B cell (primary cell): Measurements from ENCODE around the gene FBXL14. TPM values are rescaled to one million over a fixed set of nuclear protein-coding genes. Genes with fewer than 3 reads are reported as not detected.
A peak's percentile ranks its signal among the peaks of the same experiment; 100 is the strongest.

Experiments used
- ATAC-seq: fragments of 200-7000 bp; cut with Tn5 transposase; one replicate; pipeline ENCODE4 v1.10.0; 2021; ENCODE audit warnings: low read depth, mild to moderate bottlenecking, moderate number of reproducible peaks, moderate library complexity
- CTCF ChIA-PET: fragments of 350-600 bp; sonication (Branson Sonifier 250); formaldehyde crosslinking; loops from one replicate; lab custom pipeline; 2021; ENCODE audit warnings: antibody characterized with exemption, inconsistent platforms; lab: Charles Lee
- POLR2A ChIA-PET: fragments of 350-600 bp; sonication (Branson Sonifier 250); formaldehyde crosslinking; loops from one replicate; lab custom pipeline; 2021; ENCODE audit warnings: antibody characterized with exemption; lab: Charles Lee
- DNase-seq: peaks from one replicate; pipeline ENCODE4 v3.0.0; 2013
- H2AFZ ChIP-seq: 2 replicates; pipeline ENCODE4 v1.6.1; 2012; ENCODE audit warnings: mild to moderate bottlenecking, low read depth, low read length; ENCODE audit not compliant: insufficient read depth, poor library complexity, severe bottlenecking
- H3K27ac ChIP-seq, 2 donors: 1 replicate in 1 of 2; 2 replicates in 1 of 2; pipeline ENCODE4 v1.5.1; 2012 to 2013; ENCODE audit warnings: low read length in 2 of 2, mild to moderate bottlenecking in 2 of 2, moderate library complexity in 1 of 2
- H3K27me3 ChIP-seq, 4 experiments: fragments of 200-600 bp in 1 of 4; sonication (generic) in 1 of 4; replicated peaks in 1 of 4; 1 replicate in 2 of 4; 2 replicates in 2 of 4; pipeline versions ENCODE4 v1.6.1 to v1.7.0; 2013 to 2016; ENCODE audit warnings: low read length in 3 of 4, mild to moderate bottlenecking in 2 of 4, mixed read lengths in 1 of 4, moderate library complexity in 1 of 4; ENCODE audit not compliant: insufficient read depth in 4 of 4, control insufficient read depth in 3 of 4; ENCODE audit errors: control extremely low read depth in 1 of 4
- H3K36me3 ChIP-seq, 2 experiments: replicated peaks in 1 of 2; 1 replicate in 1 of 2; 2 replicates in 1 of 2; pipeline versions ENCODE4 v1.6.1 to v1.7.1; 2013; ENCODE audit warnings: low read length in 1 of 2; ENCODE audit not compliant: insufficient read depth in 2 of 2, control insufficient read depth in 1 of 2; ENCODE audit errors: control extremely low read depth in 1 of 2, extremely low read depth in 1 of 2
- H3K4me1 ChIP-seq, 2 donors: fragments of 200-600 bp in 1 of 2; sonication (generic) in 1 of 2; 1 replicate in 1 of 2; 2 replicates in 1 of 2; pipeline versions ENCODE4 v1.5.1 to v1.6.1; 2013 to 2017; ENCODE audit warnings: low read length in 2 of 2; ENCODE audit not compliant: control insufficient read depth in 2 of 2, insufficient read depth in 2 of 2
- H3K4me2 ChIP-seq: replicated peaks from 2 replicates; pipeline ENCODE3; 2012; ENCODE audit warnings: mild to moderate bottlenecking, low read depth, low read length; ENCODE audit not compliant: poor library complexity, severe bottlenecking
- H3K4me3 ChIP-seq, 5 experiments: fragments of 200-600 bp in 1 of 5; sonication (generic) in 1 of 5; 1 replicate in 3 of 5; 2 replicates in 2 of 5; pipeline versions ENCODE4 v1.5.1 to v1.7.0; 2011 to 2016; ENCODE audit warnings: low read length in 4 of 5, mild to moderate bottlenecking in 4 of 5, low read depth in 2 of 5, control low read depth in 1 of 5, moderate library complexity in 1 of 5; ENCODE audit not compliant: insufficient read depth in 1 of 5; ENCODE audit errors: control extremely low read depth in 1 of 5, extremely low read depth in 1 of 5
- H3K79me2 ChIP-seq: fragments of 200-600 bp; sonication (generic); one replicate; pipeline ENCODE4 v1.6.0; 2016; ENCODE audit warnings: low read length; ENCODE audit not compliant: control insufficient read depth, insufficient read depth
- H3K9ac ChIP-seq: fragments of 200-600 bp; sonication (generic); 2 replicates; pipeline ENCODE4 v1.6.1; 2017; ENCODE audit warnings: mild to moderate bottlenecking, low read length, moderate library complexity
- H3K9me3 ChIP-seq, 3 donors: one replicate each; pipeline versions ENCODE4 v1.6.1 to v1.7.1; 2013; ENCODE audit warnings: low read length in 2 of 3; ENCODE audit not compliant: control insufficient read depth in 2 of 3, insufficient read depth in 1 of 3; ENCODE audit errors: control extremely low read depth in 1 of 3
- H4K20me1 ChIP-seq: 2 replicates; pipeline ENCODE4 v1.6.0; 2012; ENCODE audit warnings: mild to moderate bottlenecking, low read length; ENCODE audit not compliant: insufficient read depth, control insufficient read depth, poor library complexity, severe bottlenecking
- H3K27ac Mint-ChIP-seq: one replicate; pipeline ENCODE4 v1.8.0; 2021; ENCODE audit warnings: mixed read lengths
- H3K27me3 Mint-ChIP-seq: one replicate; pipeline ENCODE4 v1.8.0; 2021; ENCODE audit warnings: mixed read lengths
- H3K4me1 Mint-ChIP-seq: one replicate; pipeline ENCODE4 v1.8.0; 2021; ENCODE audit warnings: mixed read lengths
- H3K4me3 Mint-ChIP-seq: one replicate; pipeline ENCODE4 v1.8.0; 2021; ENCODE audit warnings: mixed read lengths
- H3K9me3 Mint-ChIP-seq: one replicate; pipeline ENCODE4 v1.8.0; 2022; ENCODE audit warnings: mixed read lengths; ENCODE audit not compliant: insufficient read depth
- CTCF ChIP-seq: fragments of 200-600 bp; IDR thresholded peaks from one replicate; pipeline ENCODE4 v1.8.0; 2022; ENCODE audit warnings: antibody characterized with exemption, mild to moderate bottlenecking
- EZH2 ChIP-seq: IDR thresholded peaks from 2 replicates; pipeline ENCODE4 v1.6.1; 2012; ENCODE audit warnings: borderline replicate concordance, low read depth, mild to moderate bottlenecking, moderate library complexity, low read length; ENCODE audit not compliant: insufficient read depth, poor library complexity, severe bottlenecking
- WGBS: methylation state at CpG from one replicate; pipeline ENCODE4 v1.1.5; 2013; ENCODE audit warnings: missing lambda C conversion rate; ENCODE audit not compliant: insufficient coverage; 5-methylcytosine and 5-hydroxymethylcytosine counted together
- intact Hi-C: fragments of 100-400 bp; cut with micrococcal nuclease; formaldehyde crosslinking; loops from one replicate; pipeline ENCODE4 v1.10.0; 2022
- polyA plus RNA-seq: library from polyadenylated mRNA; depleted of rRNA; stranded (reverse); fragments of >200 nt; gene quantifications from 2 replicates; pipeline ENCODE4 v1.2.3, GENCODE V29; 2012
- total RNA-seq, 2 donors: library from RNA; stranded (reverse); fragments of 120-200 nt in 1 of 2; gene quantifications; 1 replicate in 1 of 2; 2 replicates in 1 of 2; pipeline versions ENCODE4 v1.2.3 to v1.2.4, GENCODE V29; 2013 to 2022

Gene FBXL14
- total and polyA plus RNA-seq, 2 donors (not counting 1 experiment from before 2014, with no cell fraction given): 21.6 to 37.3 TPM

GRCh38 chr12:1630133-1630826 is 35.9 kb upstream of the FBXL14 start:
- H3K4me3 Mint-ChIP-seq: peak overlapping the region; percentile 82
- peaks cover 29% of the 10 kb centered on the region for H3K4me1 Mint-ChIP-seq
- no peaks in the 10 kb centered on the region for H3K79me2 ChIP-seq
- WGBS: 2% methylated on average over 57 of the region's 58 CpGs
- peak overlapping the region; percentile 37 to 70 (median 48) for H3K4me3 ChIP-seq
- intact Hi-C loops: loop anchor here (1.0 kb wide), 1 partner anchor 512 kb away; no protein-coding TSS in a partner anchor
- peak overlapping the region; percentile 99 for H3K4me2 ChIP-seq
- no peaks in the 10 kb centered on the region for H3K36me3 ChIP-seq
- no peak overlapping the region for H3K27ac Mint-ChIP-seq
- H2AFZ ChIP-seq: peak overlapping the region; percentile 74
- H3K9me3 Mint-ChIP-seq: no peaks in the 10 kb centered on the region
- CTCF ChIA-PET: interaction anchor here (0.8 to 8.1 kb wide), 10 partner anchors 14 to 512 kb away, joined by 3 to 105 read pairs (median 6); no protein-coding TSS in a partner anchor
- H3K27me3 Mint-ChIP-seq: peaks cover 39% of the 10 kb centered on the region
- H3K9me3 ChIP-seq: peaks cover 0 to 7% (median 0%) of the 10 kb centered on the region in 3 donors
- H3K9ac ChIP-seq: peak overlapping the region; percentile 59
- H3K27ac ChIP-seq: no peak overlapping the region
- H3K4me1 ChIP-seq: peaks cover 26 to 27% of the 10 kb centered on the region in 2 donors
- peak; percentile 62 for DNase-seq
- peaks cover 0 to 64% (median 36%) of the 10 kb centered on the region in 4 experiments for H3K27me3 ChIP-seq
- TF ChIP-seq EZH2 (no peak), CTCF (peak; percentile 28)
- POLR2A ChIA-PET: no interaction called here
- H4K20me1 ChIP-seq: no peaks in the 10 kb centered on the region
- ATAC-seq: peak; percentile 57
